ENCODE data around the gene SLC22A3.

Gene SLC22A3

GRCh38 chr6:160489091-160489490, 140.9 kb downstream of the SLC22A3 start:
- WGBS, 2 experiments (ENCODE audit: insufficient coverage in 2 of 2): 83% methylated on average over 1 of the region's 1 CpG; no CpG with 5 or more reads in 1 of the 2 experiments
- Histone ChIP-seq H3K27ac (ENCODE audit: low read depth, low read length, severe bottlenecking) (no peak overlapping the region), H3K4me3 (ENCODE audit: extremely low read depth, insufficient read depth, low read length, poor library complexity, severe bottlenecking) (no peak overlapping the region), H3K36me3 (ENCODE audit: control insufficient read depth, insufficient read depth, low read length) (no peaks in the 10 kb centered on the region), H3K9me3 (ENCODE audit: control insufficient read depth, low read length) (no peaks in the 10 kb centered on the region), H3K4me1 (ENCODE audit: control insufficient read depth, insufficient read depth, low read length, poor library complexity, severe bottlenecking) (no peaks in the 10 kb centered on the region)

- no peaks in the 10 kb centered on the region for H3K4me1 ChIP-seq (ENCODE audit: control insufficient read depth, insufficient read depth, low read length, poor library complexity, severe bottlenecking)
- no peak overlapping the region for H3K4me3 ChIP-seq (ENCODE audit: extremely low read depth, insufficient read depth, low read length, poor library complexity, severe bottlenecking)
- H3K9me3 ChIP-seq (ENCODE audit: control insufficient read depth, low read length): no peaks in the 10 kb centered on the region
- 100% methylated on average over 1 of the region's 3 CpGs; no CpG with 5 or more reads in 1 of the 2 experiments for WGBS, 2 experiments (ENCODE audit: insufficient coverage in 2 of 2)
- no peak overlapping the region for H3K27ac ChIP-seq (ENCODE audit: low read depth, low read length, severe bottlenecking)
- no peaks in the 10 kb centered on the region for H3K36me3 ChIP-seq (ENCODE audit: control insufficient read depth, insufficient read depth, low read length)
Observed at GRCh38 chr6:160494576-160494975, 146.4 kb downstream of the SLC22A3 start.

DNA sequence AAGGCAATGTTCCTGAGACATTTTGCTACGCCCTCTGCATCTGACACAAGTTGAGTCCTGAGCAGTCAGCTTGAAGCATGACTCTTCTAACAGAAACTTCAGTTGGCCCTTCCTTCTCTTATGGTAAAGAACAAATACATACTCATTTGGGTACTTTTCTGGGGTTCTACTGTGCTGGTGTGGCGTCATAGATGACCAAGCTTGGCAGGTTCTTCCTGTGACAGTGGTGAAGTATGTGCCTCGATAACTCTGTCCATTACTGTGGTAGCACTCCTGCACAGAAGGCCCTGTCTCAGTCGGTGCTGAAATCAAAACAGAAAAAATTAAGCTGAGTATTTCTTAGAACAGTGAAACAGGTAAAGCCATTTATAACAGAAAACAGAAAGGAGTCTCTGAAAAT, 152.5 kb downstream of the SLC22A3 start:
- H3K27ac ChIP-seq (ENCODE audit: low read depth, low read length, severe bottlenecking): no peak overlapping the region
- WGBS, 2 experiments (ENCODE audit: insufficient coverage in 2 of 2): 93 to 94% methylated on average over 2 to 3 of the region's 4 CpGs
- no peaks in the 10 kb centered on the region for H3K4me1 ChIP-seq (ENCODE audit: control insufficient read depth, insufficient read depth, low read length, poor library complexity, severe bottlenecking)
- peaks cover 17% of the 10 kb centered on the region for H3K9me3 ChIP-seq (ENCODE audit: control insufficient read depth, low read length)
- H3K36me3 ChIP-seq (ENCODE audit: control insufficient read depth, insufficient read depth, low read length): no peaks in the 10 kb centered on the region
- H3K4me3 ChIP-seq (ENCODE audit: extremely low read depth, insufficient read depth, low read length, poor library complexity, severe bottlenecking): no peak overlapping the region

Measured in mesodermal cell (in vitro differentiated cells).